Adrenal gland (tissue), 5 donors: Measurements from ENCODE around the gene MSLN.

Experiments
- POLR2A ChIP-seq, 2 donors: fragments of 450-650 bp; IDR thresholded peaks; one replicate each; pipeline ENCODE4 v1.6.1; 2017; ENCODE audit warnings: antibody characterized with exemption in 2 of 2, mild to moderate bottlenecking in 2 of 2, moderate library complexity in 1 of 2
- TF ChIP-seq, protein P1 (sequence below), 6 experiments: fragments of 450-650 bp in 4 of 6; fragments of 200-600 bp in 2 of 6; sonication (generic) in 1 of 6; IDR thresholded peaks; 1 replicate in 5 of 6; 2 replicates in 1 of 6; pipeline versions ENCODE4 v1.5.1 to v1.8.0; 2016 to 2021; ENCODE audit warnings: antibody characterized with exemption in 6 of 6, mild to moderate bottlenecking in 2 of 6, moderate library complexity in 1 of 6
- donor health status: DM: no; HTN: no; CAD: no.

DNA sequence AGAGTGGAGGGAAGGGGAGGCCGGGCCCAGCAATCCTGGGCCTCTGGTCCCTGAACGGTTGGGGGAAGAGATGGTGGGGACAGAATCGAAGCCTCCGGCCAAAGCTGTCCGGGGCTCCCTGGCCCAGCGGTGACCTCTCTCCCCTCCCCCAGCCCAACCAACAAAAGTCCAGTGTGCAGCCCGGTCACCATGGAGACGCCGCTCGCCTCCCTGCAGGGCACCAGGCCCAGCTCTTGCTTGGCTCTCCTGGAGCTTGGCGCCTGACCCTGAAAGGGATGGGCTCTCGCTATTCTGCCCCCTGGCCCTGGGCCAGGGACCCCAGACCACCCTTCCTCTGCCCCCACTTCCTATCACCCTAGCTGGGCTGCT lies 44.4 kb upstream of the MSLN start:
- TF ChIP-seq, protein P1, sequence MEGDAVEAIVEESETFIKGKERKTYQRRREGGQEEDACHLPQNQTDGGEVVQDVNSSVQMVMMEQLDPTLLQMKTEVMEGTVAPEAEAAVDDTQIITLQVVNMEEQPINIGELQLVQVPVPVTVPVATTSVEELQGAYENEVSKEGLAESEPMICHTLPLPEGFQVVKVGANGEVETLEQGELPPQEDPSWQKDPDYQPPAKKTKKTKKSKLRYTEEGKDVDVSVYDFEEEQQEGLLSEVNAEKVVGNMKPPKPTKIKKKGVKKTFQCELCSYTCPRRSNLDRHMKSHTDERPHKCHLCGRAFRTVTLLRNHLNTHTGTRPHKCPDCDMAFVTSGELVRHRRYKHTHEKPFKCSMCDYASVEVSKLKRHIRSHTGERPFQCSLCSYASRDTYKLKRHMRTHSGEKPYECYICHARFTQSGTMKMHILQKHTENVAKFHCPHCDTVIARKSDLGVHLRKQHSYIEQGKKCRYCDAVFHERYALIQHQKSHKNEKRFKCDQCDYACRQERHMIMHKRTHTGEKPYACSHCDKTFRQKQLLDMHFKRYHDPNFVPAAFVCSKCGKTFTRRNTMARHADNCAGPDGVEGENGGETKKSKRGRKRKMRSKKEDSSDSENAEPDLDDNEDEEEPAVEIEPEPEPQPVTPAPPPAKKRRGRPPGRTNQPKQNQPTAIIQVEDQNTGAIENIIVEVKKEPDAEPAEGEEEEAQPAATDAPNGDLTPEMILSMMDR (IDR thresholded peaks at IDR 0.05) = no peak
- TF ChIP-seq POLR2A (IDR thresholded peaks at IDR 0.05) = no peak
